CD4-positive, alpha-beta T cell (primary cell): ENCODE measurements around the gene TMEM91. TPM values are rescaled to one million over a fixed set of nuclear protein-coding genes. Genes with fewer than 3 reads are reported as not detected.
"Not testable (repeated sequence)": the region's sequence is repeated elsewhere in the genome, so short reads cannot be mapped to it uniquely, and the experiment has no call there.

Experiments
- ATAC-seq: fragments of 200-7000 bp; cut with Tn5 transposase; one replicate; pipeline ENCODE4 v1.10.0; 2022; ENCODE audit warnings: mild to moderate bottlenecking; ENCODE audit not compliant: poor library complexity
- CTCF ChIA-PET: fragments of 350-600 bp; sonication (Branson Sonifier 250); formaldehyde crosslinking; loops from one replicate; lab custom pipeline; 2021; ENCODE audit warnings: antibody characterized with exemption, inconsistent platforms; lab: Charles Lee
- POLR2A ChIA-PET: fragments of 350-600 bp; sonication (Branson Sonifier 250); formaldehyde crosslinking; loops from one replicate; lab custom pipeline; 2021; ENCODE audit warnings: antibody characterized with exemption, inconsistent platforms; lab: Charles Lee
- DNase-seq, 14 experiments: peaks; one replicate each; pipeline ENCODE4 v3.0.0-alpha.2; 2013 to 2020; ENCODE audit warnings: mixed read lengths in 2 of 14
- H3K27ac ChIP-seq, 2 donors: one replicate each; pipeline versions ENCODE4 v1.5.1 to v1.7.0; 2013; ENCODE audit warnings: low read length in 2 of 2, low read depth in 1 of 2, mild to moderate bottlenecking in 1 of 2
- H3K27me3 ChIP-seq, 2 experiments: 1 replicate in 1 of 2; 2 replicates in 1 of 2; pipeline versions ENCODE4 v1.6.1 to v1.7.0; 2013; ENCODE audit warnings: low read length in 2 of 2, control low read depth in 1 of 2, mild to moderate bottlenecking in 1 of 2, moderate library complexity in 1 of 2; ENCODE audit not compliant: insufficient read depth in 2 of 2, control insufficient read depth in 1 of 2
- H3K36me3 ChIP-seq: one replicate; pipeline ENCODE4 v1.6.1; 2013; ENCODE audit warnings: low read length, control low read depth; ENCODE audit not compliant: insufficient read depth
- H3K4me1 ChIP-seq: one replicate; pipeline ENCODE4 v1.6.1; 2013; ENCODE audit warnings: low read length, control low read depth; ENCODE audit not compliant: insufficient read depth
- H3K4me3 ChIP-seq: one replicate; pipeline ENCODE4 v1.5.1; 2013; ENCODE audit warnings: mild to moderate bottlenecking, low read length, moderate library complexity
- H3K9me3 ChIP-seq, 2 experiments: 1 replicate in 1 of 2; 2 replicates in 1 of 2; pipeline versions ENCODE4 v1.6.1 to v1.7.0; 2013; ENCODE audit warnings: low read length in 2 of 2, mild to moderate bottlenecking in 2 of 2, control low read depth in 1 of 2, moderate library complexity in 1 of 2; ENCODE audit not compliant: control insufficient read depth in 1 of 2, insufficient read depth in 1 of 2
- H3K27ac Mint-ChIP-seq: one replicate; pipeline ENCODE4 v1.8.0; 2020; ENCODE audit warnings: mixed read lengths
- H3K27me3 Mint-ChIP-seq: one replicate; pipeline ENCODE4 v1.8.0; 2021; ENCODE audit warnings: mixed read lengths
- H3K36me3 Mint-ChIP-seq: one replicate; pipeline ENCODE4 v1.8.0; 2021; ENCODE audit warnings: low read depth, mixed read lengths
- H3K4me1 Mint-ChIP-seq: one replicate; pipeline ENCODE4 v1.8.0; 2021; ENCODE audit warnings: low read depth, mixed read lengths
- H3K4me3 Mint-ChIP-seq: one replicate; pipeline ENCODE4 v1.8.0; 2020; ENCODE audit warnings: mild to moderate bottlenecking, mixed read lengths
- H3K9me3 Mint-ChIP-seq: one replicate; pipeline ENCODE4 v1.8.0; 2020; ENCODE audit warnings: mixed read lengths
- CTCF ChIP-seq: fragments of 200-600 bp; IDR thresholded peaks from one replicate; pipeline ENCODE4 v1.8.0; 2022; ENCODE audit warnings: antibody characterized with exemption, mild to moderate bottlenecking
- intact Hi-C, 2 experiments: fragments of 100-400 bp; cut with DNase I in 1 of 2; cut with micrococcal nuclease in 1 of 2; formaldehyde crosslinking; loops; one replicate each; pipeline versions ENCODE4 v1.15.1 to v1.9.0; 2023 to 2025; cut with DNase I, micrococcal nuclease
- total RNA-seq, 174 experiments: library from RNA in 2 of 174; stranded (reverse) in 2 of 174; gene quantifications; one replicate each; pipeline ENCODE4 v1.2.3 and lab custom pipeline; 2021 to 2026

The TMEM91 gene
- total RNA-seq, 2 experiments from 2014 or later = 6.8 to 7.7 TPM

DNA sequence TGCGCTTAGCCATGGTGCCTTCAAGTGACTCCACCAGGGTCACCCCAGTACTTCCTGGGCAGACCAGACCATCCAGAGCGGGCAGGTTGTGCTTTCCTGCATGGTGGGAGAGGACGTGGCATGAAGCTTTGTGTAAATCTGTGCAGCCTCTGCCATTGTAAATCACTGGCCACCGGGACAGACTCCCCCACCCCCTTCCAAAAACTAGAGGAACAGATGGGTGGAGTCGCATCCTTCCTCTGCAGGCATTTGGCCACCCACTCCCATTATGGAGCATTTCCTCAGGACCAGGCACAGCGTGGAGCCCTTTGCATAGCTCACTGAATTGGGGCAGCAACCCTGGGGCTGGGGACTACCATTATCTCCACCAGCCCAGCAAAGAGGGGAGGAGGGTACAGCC, 29.4 kb downstream of the TMEM91 start:
- Mint-ChIP-seq H3K9me3 (no peaks in the 10 kb centered on the region), H3K27ac (no peak overlapping the region), H3K4me3 (no peak overlapping the region), H3K36me3 (peaks cover 22% of the 10 kb centered on the region), H3K4me1 (peaks cover 26% of the 10 kb centered on the region), H3K27me3 (no peaks in the 10 kb centered on the region)
- POLR2A ChIA-PET = no interaction called here
- no peak for DNase-seq
- Histone ChIP-seq H3K27ac (no peak overlapping the region), H3K36me3 (peaks cover 11% of the 10 kb centered on the region), H3K9me3 (no peaks in the 10 kb centered on the region), H3K4me3 (no peak overlapping the region), H3K4me1 (peaks cover 19% of the 10 kb centered on the region), H3K27me3 (no peaks in the 10 kb centered on the region)
- ATAC-seq = no peak
- TF ChIP-seq CTCF = no peak
- CTCF ChIA-PET = no interaction called here
- intact Hi-C loops = no loop called here

GRCh38 chr19:41407271-41407670, 30.9 kb downstream of the TMEM91 start:
- H3K36me3 ChIP-seq = peaks cover 25% of the 10 kb centered on the region
- no peak for TF ChIP-seq CTCF
- ChIA-PET POLR2A (no interaction called here), CTCF (no interaction called here)
- peaks cover 15% of the 10 kb centered on the region for H3K4me1 ChIP-seq
- DNase-seq (no peak), ATAC-seq (no peak)
- no peak overlapping the region for H3K4me3 ChIP-seq
- no peak overlapping the region for H3K4me3 Mint-ChIP-seq
- H3K27ac Mint-ChIP-seq = no peak overlapping the region
- H3K27me3 ChIP-seq = no peaks in the 10 kb centered on the region
- H3K9me3 Mint-ChIP-seq = no peaks in the 10 kb centered on the region
- peaks cover 15% of the 10 kb centered on the region for H3K4me1 Mint-ChIP-seq
- no peak overlapping the region for H3K27ac ChIP-seq
- intact Hi-C loops = no loop called here
- H3K27me3 Mint-ChIP-seq = no peaks in the 10 kb centered on the region
- peaks cover 26% of the 10 kb centered on the region for H3K36me3 Mint-ChIP-seq
- no peaks in the 10 kb centered on the region for H3K9me3 ChIP-seq

DNA sequence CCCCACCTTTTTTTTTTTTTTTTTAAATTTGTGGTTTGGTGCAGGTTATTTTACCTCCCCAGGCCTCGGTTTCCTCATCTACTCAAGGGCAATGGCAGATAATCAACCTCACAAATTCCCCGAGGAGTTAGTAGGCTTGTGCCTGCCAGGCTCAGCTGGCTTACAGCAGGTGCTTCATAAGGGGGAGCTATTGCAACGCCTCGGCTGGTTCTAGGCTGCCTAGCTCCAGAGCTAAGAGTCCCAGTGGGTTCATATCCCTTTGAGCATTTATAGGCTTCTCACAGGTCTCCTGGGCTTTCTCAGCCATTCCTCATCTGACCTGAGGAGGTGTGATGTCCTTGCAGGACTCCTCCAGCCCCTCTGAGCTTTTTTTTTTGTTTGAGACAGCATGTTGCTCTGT, 31.9 kb downstream of the TMEM91 start:
- ATAC-seq = no peak
- Mint-ChIP-seq H3K27ac (no peak overlapping the region), H3K4me3 (no peak overlapping the region), H3K4me1 (peaks cover 15% of the 10 kb centered on the region), H3K36me3 (peaks cover 30% of the 10 kb centered on the region), H3K9me3 (no peaks in the 10 kb centered on the region), H3K27me3 (no peaks in the 10 kb centered on the region)
- Histone ChIP-seq H3K27ac (no peak overlapping the region), H3K4me3 (no peak overlapping the region), H3K4me1 (peaks cover 15% of the 10 kb centered on the region), H3K36me3 (peaks cover 30% of the 10 kb centered on the region), H3K27me3 (no peaks in the 10 kb centered on the region), H3K9me3 (no peaks in the 10 kb centered on the region)
- POLR2A ChIA-PET = no interaction called here
- intact Hi-C loops = no loop called here
- CTCF ChIA-PET = interaction anchor here (0.7 kb wide), 1 partner anchor 359 kb away, joined by 3 read pairs; no protein-coding TSS in a partner anchor
- no peak for TF ChIP-seq CTCF
- no peak for DNase-seq

DNA sequence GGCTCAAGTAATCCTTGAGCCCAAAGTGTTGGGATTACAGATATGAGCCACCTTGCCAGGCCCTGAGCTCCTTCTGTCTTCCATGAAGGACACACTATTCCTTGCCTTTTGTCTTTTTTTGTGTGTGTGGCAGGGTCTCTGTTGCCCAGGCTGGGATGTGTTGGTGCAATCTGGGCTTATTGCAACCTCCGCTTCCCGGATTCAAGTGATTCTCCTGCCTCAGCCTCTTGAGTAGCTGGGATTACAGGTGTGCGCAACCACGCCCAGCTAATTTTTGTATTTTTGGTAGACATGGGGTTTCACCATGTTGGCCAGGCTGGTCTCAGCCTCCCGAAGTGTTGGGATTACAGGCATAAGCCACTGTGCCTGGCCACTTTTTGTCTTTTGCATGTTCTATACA, 32.5 kb downstream of the TMEM91 start:
- H3K36me3 Mint-ChIP-seq = peaks cover 36% of the 10 kb centered on the region
- DNase-seq, H3K9me3 ChIP-seq, H3K4me3 Mint-ChIP-seq, H3K4me3 ChIP-seq, ATAC-seq, H3K9me3 Mint-ChIP-seq, H3K27me3 ChIP-seq, H3K27me3 Mint-ChIP-seq, POLR2A ChIA-PET, intact Hi-C loops, H3K27ac ChIP-seq, H3K27ac Mint-ChIP-seq, CTCF ChIA-PET: not testable (repeated sequence)
- peaks cover 31% of the 10 kb centered on the region for H3K36me3 ChIP-seq
- peaks cover 15% of the 10 kb centered on the region for H3K4me1 ChIP-seq
- H3K4me1 Mint-ChIP-seq = peaks cover 15% of the 10 kb centered on the region
